ENCODE data around the gene TYRO3.
"Not testable (repeated sequence)": the region's sequence is repeated elsewhere in the genome, so short reads cannot be mapped to it uniquely, and the experiment has no call there.

The TYRO3 gene

GRCh38 chr15:41554915-41555314, 4.1 kb upstream of the TYRO3 start:
- DNase-seq = no peak

GRCh38 chr15:41556677-41557076, 2.3 kb upstream of the TYRO3 start:
- no peak for DNase-seq

GRCh38 chr15:41557673-41558399, 1.2 kb upstream of the TYRO3 start:
- DNase-seq = peak; percentile 63

GRCh38 chr15:41559239-41559782, 299 bp downstream of the TYRO3 start:
- DNase-seq = no peak

GRCh38 chr15:41560572-41560874, 1.5 kb downstream of the TYRO3 start:
- DNase-seq = no peak

GRCh38 chr15:41561104-41561776, 2.2 kb downstream of the TYRO3 start:
- DNase-seq = no peak

- no peak for DNase-seq
These were observed 2.7 kb downstream of the TYRO3 start for GRCh38 chr15:41561777-41562145.

GRCh38 chr15:41562244-41562643, 3.2 kb downstream of the TYRO3 start:
- no peak for DNase-seq

GRCh38 chr15:41562784-41563198, 3.8 kb downstream of the TYRO3 start:
- no peak for DNase-seq

- DNase-seq = no peak
These were observed 5.4 kb downstream of the TYRO3 start for GRCh38 chr15:41564286-41564959.

- DNase-seq = no peak
These were observed 6.0 kb downstream of the TYRO3 start for GRCh38 chr15:41564960-41565502.

GRCh38 chr15:41565702-41566101, 6.7 kb downstream of the TYRO3 start:
- no peak for DNase-seq

- DNase-seq = no peak
These were observed 7.3 kb downstream of the TYRO3 start for GRCh38 chr15:41566121-41566885.

GRCh38 chr15:41567261-41567660, 8.2 kb downstream of the TYRO3 start:
- no peak for DNase-seq

- DNase-seq = no peak
These were observed 8.8 kb downstream of the TYRO3 start for GRCh38 chr15:41567862-41568261.

- no peak for DNase-seq
These were observed 9.5 kb downstream of the TYRO3 start for GRCh38 chr15:41568350-41569017.

GRCh38 chr15:41569232-41569631, 10.2 kb downstream of the TYRO3 start:
- DNase-seq = not testable (repeated sequence)

- DNase-seq = no peak
These were observed 11.8 kb downstream of the TYRO3 start for GRCh38 chr15:41570764-41571163.

GRCh38 chr15:41571948-41572347, 12.9 kb downstream of the TYRO3 start:
- no peak for DNase-seq

- DNase-seq = no peak
These were observed 13.9 kb downstream of the TYRO3 start for GRCh38 chr15:41572866-41573265.

GRCh38 chr15:41573396-41573795, 14.4 kb downstream of the TYRO3 start:
- no peak for DNase-seq

GRCh38 chr15:41574158-41574557, 15.1 kb downstream of the TYRO3 start:
- DNase-seq = no peak

Data from GDM1 (cell line).